WTC11 (cell line): ENCODE results near the gene MRPS34. TPM values are rescaled to one million over a fixed set of nuclear protein-coding genes. Genes with fewer than 3 reads are reported as not detected.

Source experiments
- ATAC-seq: fragments of 200-7000 bp; cut with Tn5 transposase; 2 replicates; pipeline ENCODE4 v1.10.0; 2021; ENCODE audit warnings: mild to moderate bottlenecking, moderate library complexity
- CTCF ChIA-PET: fragments of 300-600 bp; sonication (Branson Sonifier 250); formaldehyde crosslinking; loops from one replicate; lab custom pipeline; 2021; ENCODE audit warnings: antibody characterized with exemption; lab: Charles Lee
- POLR2A ChIA-PET: fragments of 350-600 bp; sonication (Branson Sonifier 250); formaldehyde crosslinking; loops from one replicate; lab custom pipeline; 2021; ENCODE audit warnings: antibody characterized with exemption; lab: Charles Lee
- DNase-seq: peaks from one replicate; pipeline ENCODE4 v3.0.0; 2021; ENCODE audit warnings: low spot score
- H3K27ac Mint-ChIP-seq: 2 replicates; pipeline ENCODE4 v1.8.0; 2021; ENCODE audit warnings: mixed read lengths
- H3K27me3 Mint-ChIP-seq: 2 replicates; pipeline ENCODE4 v1.8.0; 2021; ENCODE audit warnings: low read depth, mild to moderate bottlenecking, moderate library complexity, mixed read lengths
- H3K36me3 Mint-ChIP-seq: 2 replicates; pipeline ENCODE4 v1.8.0; 2021; ENCODE audit warnings: mixed read lengths
- H3K4me1 Mint-ChIP-seq: 2 replicates; pipeline ENCODE4 v1.8.0; 2022; ENCODE audit warnings: mixed read lengths
- H3K4me3 Mint-ChIP-seq: 2 replicates; pipeline ENCODE4 v1.8.0; 2021; ENCODE audit warnings: mild to moderate bottlenecking, moderate library complexity, mixed read lengths
- H3K9me3 Mint-ChIP-seq: 2 replicates; pipeline ENCODE4 v1.8.0; 2021; ENCODE audit warnings: mixed read lengths
- CREB1 ChIP-seq: sonication (generic); formaldehyde crosslinking; IDR thresholded peaks from 2 replicates; pipeline ENCODE4 v1.8.0; 2023; ENCODE audit warnings: mild to moderate bottlenecking, missing genetic modification reagents
- FOXJ3 ChIP-seq: sonication (generic); formaldehyde crosslinking; IDR thresholded peaks from 2 replicates; pipeline ENCODE4 v1.9.0; 2021; ENCODE audit warnings: missing genetic modification reagents, mild to moderate bottlenecking, borderline replicate concordance
- KAT7 ChIP-seq: sonication (generic); formaldehyde crosslinking; IDR thresholded peaks from 2 replicates; pipeline ENCODE4 v1.8.1; 2023; ENCODE audit warnings: missing genetic modification reagents, mild to moderate bottlenecking, borderline replicate concordance
- MLX ChIP-seq: sonication (generic); formaldehyde crosslinking; IDR thresholded peaks from 2 replicates; pipeline ENCODE4 v1.8.1; 2023; ENCODE audit warnings: mild to moderate bottlenecking, missing genetic modification reagents, moderate library complexity
- MXD4 ChIP-seq: fragments of 250-450 bp; sonication (Bioruptor Pico); IDR thresholded peaks from 2 replicates; pipeline ENCODE4 v1.8.0; 2021; ENCODE audit warnings: mild to moderate bottlenecking, moderate library complexity, borderline replicate concordance
- NR1H2 ChIP-seq: sonication (generic); formaldehyde crosslinking; IDR thresholded peaks from 2 replicates; pipeline ENCODE4 v1.9.0; 2021; ENCODE audit warnings: mild to moderate bottlenecking, moderate library complexity, missing genetic modification reagents
- NR3C1 ChIP-seq: sonication (generic); formaldehyde crosslinking; conservative IDR thresholded peaks from 2 replicates; pipeline ENCODE4 v1.8.1; 2023; ENCODE audit warnings: low read depth, mild to moderate bottlenecking, missing genetic modification reagents
- PRRX2 ChIP-seq: fragments of 250-450 bp; sonication (Bioruptor Pico); IDR thresholded peaks from 2 replicates; pipeline ENCODE4 v1.8.0; 2021; ENCODE audit warnings: mild to moderate bottlenecking
- SMAD4 ChIP-seq: sonication (generic); formaldehyde crosslinking; IDR thresholded peaks from 2 replicates; pipeline ENCODE4 v1.8.0; 2022; ENCODE audit warnings: mild to moderate bottlenecking, missing genetic modification reagents
- SP1 ChIP-seq: sonication (generic); formaldehyde crosslinking; conservative IDR thresholded peaks from 2 replicates; pipeline ENCODE4 v1.8.1; 2022; ENCODE audit warnings: missing genetic modification reagents
- TEAD1 ChIP-seq: sonication (generic); formaldehyde crosslinking; IDR thresholded peaks from 2 replicates; pipeline ENCODE4 v1.8.0; 2022; ENCODE audit warnings: mild to moderate bottlenecking, missing genetic modification reagents
- USF2 ChIP-seq: sonication (generic); formaldehyde crosslinking; IDR thresholded peaks from 2 replicates; pipeline ENCODE4 v1.8.1; 2023; ENCODE audit warnings: mild to moderate bottlenecking, missing genetic modification reagents, moderate library complexity
- ZNF138 ChIP-seq: sonication (generic); formaldehyde crosslinking; conservative IDR thresholded peaks from 2 replicates; pipeline ENCODE4 v1.8.1; 2022; ENCODE audit warnings: mild to moderate bottlenecking, moderate library complexity, missing genetic modification reagents
- ZNF396 ChIP-seq: fragments of 250-450 bp; sonication (Bioruptor Pico); IDR thresholded peaks from 2 replicates; pipeline ENCODE4 v1.8.0; 2021; ENCODE audit warnings: mild to moderate bottlenecking, moderate library complexity, borderline replicate concordance
- ZNF423 ChIP-seq: fragments of 250-450 bp; sonication (Bioruptor Pico); IDR thresholded peaks from 2 replicates; pipeline ENCODE4 v2.1.2; 2022; ENCODE audit warnings: mild to moderate bottlenecking, moderate library complexity
- total RNA-seq: library from RNA; stranded (reverse); gene quantifications from 3 replicates; pipeline ENCODE4 v1.2.3, GENCODE V29; 2021
- TF ChIP-seq, protein P1 (sequence below): sonication (generic); formaldehyde crosslinking; IDR thresholded peaks from 2 replicates; pipeline ENCODE4 v1.8.0; 2023; ENCODE audit warnings: missing genetic modification reagents
- TF ChIP-seq, protein P2 (sequence below): sonication (generic); formaldehyde crosslinking; IDR thresholded peaks from 2 replicates; pipeline ENCODE4 v1.8.1; 2022; ENCODE audit warnings: missing genetic modification reagents, borderline replicate concordance
- TF ChIP-seq, protein P3 (sequence below): sonication (generic); formaldehyde crosslinking; IDR thresholded peaks from 2 replicates; pipeline ENCODE4 v1.8.0; 2023; ENCODE audit warnings: missing genetic modification reagents, mild to moderate bottlenecking, borderline replicate concordance
- TF ChIP-seq, protein P4 (sequence below): sonication (generic); formaldehyde crosslinking; IDR thresholded peaks from 2 replicates; pipeline ENCODE4 v1.8.1; 2022; ENCODE audit warnings: low read depth, missing genetic modification reagents, borderline replicate concordance
- TF ChIP-seq, protein P5 (sequence below): fragments of 200-600 bp; IDR thresholded peaks from 2 replicates; pipeline ENCODE4 v1.8.0; 2022; ENCODE audit warnings: antibody characterized with exemption

The MRPS34 gene
- total RNA-seq, 1 experiment from 2014 or later = 258 TPM

- no peaks in the 10 kb centered on the region for H3K27me3 Mint-ChIP-seq
- POLR2A ChIA-PET = no interaction called here
- TF ChIP-seq ZNF138 (CRISPR knock-in tag) = no peak
- no peak for TF ChIP-seq MXD4 (CRISPR knock-in tag)
- TF ChIP-seq, protein P1, sequence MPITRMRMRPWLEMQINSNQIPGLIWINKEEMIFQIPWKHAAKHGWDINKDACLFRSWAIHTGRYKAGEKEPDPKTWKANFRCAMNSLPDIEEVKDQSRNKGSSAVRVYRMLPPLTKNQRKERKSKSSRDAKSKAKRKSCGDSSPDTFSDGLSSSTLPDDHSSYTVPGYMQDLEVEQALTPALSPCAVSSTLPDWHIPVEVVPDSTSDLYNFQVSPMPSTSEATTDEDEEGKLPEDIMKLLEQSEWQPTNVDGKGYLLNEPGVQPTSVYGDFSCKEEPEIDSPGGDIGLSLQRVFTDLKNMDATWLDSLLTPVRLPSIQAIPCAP = no peak
- no peak for TF ChIP-seq FOXJ3 (CRISPR knock-in tag)
- no peak for TF ChIP-seq ZNF396 (CRISPR knock-in tag)
- TF ChIP-seq ZNF423 (CRISPR knock-in tag) = no peak
- TF ChIP-seq MLX = no peak
- no peak for TF ChIP-seq KAT7 (CRISPR knock-in tag)
- no peak for TF ChIP-seq CREB1
- TF ChIP-seq USF2 (CRISPR knock-in tag) = no peak
- no peak for TF ChIP-seq NR3C1
- no peak for TF ChIP-seq SP1 (CRISPR knock-in tag)
- no peak for TF ChIP-seq TEAD1
- TF ChIP-seq NR1H2 (CRISPR knock-in tag) = no peak
- TF ChIP-seq PRRX2 (CRISPR knock-in tag) = no peak
- TF ChIP-seq, protein P2, sequence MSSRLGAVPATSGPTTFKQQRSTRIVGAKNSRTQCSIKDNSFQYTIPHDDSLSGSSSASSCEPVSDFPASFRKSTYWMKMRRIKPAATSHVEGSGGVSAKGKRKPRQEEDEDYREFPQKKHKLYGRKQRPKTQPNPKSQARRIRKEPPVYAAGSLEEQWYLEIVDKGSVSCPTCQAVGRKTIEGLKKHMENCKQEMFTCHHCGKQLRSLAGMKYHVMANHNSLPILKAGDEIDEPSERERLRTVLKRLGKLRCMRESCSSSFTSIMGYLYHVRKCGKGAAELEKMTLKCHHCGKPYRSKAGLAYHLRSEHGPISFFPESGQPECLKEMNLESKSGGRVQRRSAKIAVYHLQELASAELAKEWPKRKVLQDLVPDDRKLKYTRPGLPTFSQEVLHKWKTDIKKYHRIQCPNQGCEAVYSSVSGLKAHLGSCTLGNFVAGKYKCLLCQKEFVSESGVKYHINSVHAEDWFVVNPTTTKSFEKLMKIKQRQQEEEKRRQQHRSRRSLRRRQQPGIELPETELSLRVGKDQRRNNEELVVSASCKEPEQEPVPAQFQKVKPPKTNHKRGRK = no peak
- TF ChIP-seq, protein P3, sequence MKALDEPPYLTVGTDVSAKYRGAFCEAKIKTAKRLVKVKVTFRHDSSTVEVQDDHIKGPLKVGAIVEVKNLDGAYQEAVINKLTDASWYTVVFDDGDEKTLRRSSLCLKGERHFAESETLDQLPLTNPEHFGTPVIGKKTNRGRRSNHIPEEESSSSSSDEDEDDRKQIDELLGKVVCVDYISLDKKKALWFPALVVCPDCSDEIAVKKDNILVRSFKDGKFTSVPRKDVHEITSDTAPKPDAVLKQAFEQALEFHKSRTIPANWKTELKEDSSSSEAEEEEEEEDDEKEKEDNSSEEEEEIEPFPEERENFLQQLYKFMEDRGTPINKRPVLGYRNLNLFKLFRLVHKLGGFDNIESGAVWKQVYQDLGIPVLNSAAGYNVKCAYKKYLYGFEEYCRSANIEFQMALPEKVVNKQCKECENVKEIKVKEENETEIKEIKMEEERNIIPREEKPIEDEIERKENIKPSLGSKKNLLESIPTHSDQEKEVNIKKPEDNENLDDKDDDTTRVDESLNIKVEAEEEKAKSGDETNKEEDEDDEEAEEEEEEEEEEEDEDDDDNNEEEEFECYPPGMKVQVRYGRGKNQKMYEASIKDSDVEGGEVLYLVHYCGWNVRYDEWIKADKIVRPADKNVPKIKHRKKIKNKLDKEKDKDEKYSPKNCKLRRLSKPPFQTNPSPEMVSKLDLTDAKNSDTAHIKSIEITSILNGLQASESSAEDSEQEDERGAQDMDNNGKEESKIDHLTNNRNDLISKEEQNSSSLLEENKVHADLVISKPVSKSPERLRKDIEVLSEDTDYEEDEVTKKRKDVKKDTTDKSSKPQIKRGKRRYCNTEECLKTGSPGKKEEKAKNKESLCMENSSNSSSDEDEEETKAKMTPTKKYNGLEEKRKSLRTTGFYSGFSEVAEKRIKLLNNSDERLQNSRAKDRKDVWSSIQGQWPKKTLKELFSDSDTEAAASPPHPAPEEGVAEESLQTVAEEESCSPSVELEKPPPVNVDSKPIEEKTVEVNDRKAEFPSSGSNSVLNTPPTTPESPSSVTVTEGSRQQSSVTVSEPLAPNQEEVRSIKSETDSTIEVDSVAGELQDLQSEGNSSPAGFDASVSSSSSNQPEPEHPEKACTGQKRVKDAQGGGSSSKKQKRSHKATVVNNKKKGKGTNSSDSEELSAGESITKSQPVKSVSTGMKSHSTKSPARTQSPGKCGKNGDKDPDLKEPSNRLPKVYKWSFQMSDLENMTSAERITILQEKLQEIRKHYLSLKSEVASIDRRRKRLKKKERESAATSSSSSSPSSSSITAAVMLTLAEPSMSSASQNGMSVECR (CRISPR knock-in tag) = no peak
- TF ChIP-seq, protein P4, sequence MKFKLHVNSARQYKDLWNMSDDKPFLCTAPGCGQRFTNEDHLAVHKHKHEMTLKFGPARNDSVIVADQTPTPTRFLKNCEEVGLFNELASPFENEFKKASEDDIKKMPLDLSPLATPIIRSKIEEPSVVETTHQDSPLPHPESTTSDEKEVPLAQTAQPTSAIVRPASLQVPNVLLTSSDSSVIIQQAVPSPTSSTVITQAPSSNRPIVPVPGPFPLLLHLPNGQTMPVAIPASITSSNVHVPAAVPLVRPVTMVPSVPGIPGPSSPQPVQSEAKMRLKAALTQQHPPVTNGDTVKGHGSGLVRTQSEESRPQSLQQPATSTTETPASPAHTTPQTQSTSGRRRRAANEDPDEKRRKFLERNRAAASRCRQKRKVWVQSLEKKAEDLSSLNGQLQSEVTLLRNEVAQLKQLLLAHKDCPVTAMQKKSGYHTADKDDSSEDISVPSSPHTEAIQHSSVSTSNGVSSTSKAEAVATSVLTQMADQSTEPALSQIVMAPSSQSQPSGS (CRISPR knock-in tag) = no peak
- TF ChIP-seq SMAD4 (CRISPR knock-in tag) = no peak
- TF ChIP-seq, protein P5, sequence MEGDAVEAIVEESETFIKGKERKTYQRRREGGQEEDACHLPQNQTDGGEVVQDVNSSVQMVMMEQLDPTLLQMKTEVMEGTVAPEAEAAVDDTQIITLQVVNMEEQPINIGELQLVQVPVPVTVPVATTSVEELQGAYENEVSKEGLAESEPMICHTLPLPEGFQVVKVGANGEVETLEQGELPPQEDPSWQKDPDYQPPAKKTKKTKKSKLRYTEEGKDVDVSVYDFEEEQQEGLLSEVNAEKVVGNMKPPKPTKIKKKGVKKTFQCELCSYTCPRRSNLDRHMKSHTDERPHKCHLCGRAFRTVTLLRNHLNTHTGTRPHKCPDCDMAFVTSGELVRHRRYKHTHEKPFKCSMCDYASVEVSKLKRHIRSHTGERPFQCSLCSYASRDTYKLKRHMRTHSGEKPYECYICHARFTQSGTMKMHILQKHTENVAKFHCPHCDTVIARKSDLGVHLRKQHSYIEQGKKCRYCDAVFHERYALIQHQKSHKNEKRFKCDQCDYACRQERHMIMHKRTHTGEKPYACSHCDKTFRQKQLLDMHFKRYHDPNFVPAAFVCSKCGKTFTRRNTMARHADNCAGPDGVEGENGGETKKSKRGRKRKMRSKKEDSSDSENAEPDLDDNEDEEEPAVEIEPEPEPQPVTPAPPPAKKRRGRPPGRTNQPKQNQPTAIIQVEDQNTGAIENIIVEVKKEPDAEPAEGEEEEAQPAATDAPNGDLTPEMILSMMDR = no peak
- H3K9me3 Mint-ChIP-seq = no peaks in the 10 kb centered on the region
- H3K4me1 Mint-ChIP-seq = no peaks in the 10 kb centered on the region
- no peak overlapping the region for H3K27ac Mint-ChIP-seq
- no peak overlapping the region for H3K4me3 Mint-ChIP-seq
- peaks cover 4% of the 10 kb centered on the region; the same call in 1 of the 2 replicates for H3K36me3 Mint-ChIP-seq
- ATAC-seq (no peak), DNase-seq (no peak)
- CTCF ChIA-PET = no interaction called here
These were observed 15.0 kb downstream of the MRPS34 start for GRCh38 chr16:1757714-1758461.
